Stimulated activated CD4-positive, alpha-beta T cell treated with anti-CD3 and anti-CD28 coated beads, Interleukin-12 subunit alpha, Interleukin-12 subunit beta, amount 100 ng/mL, for 4 hours (primary cell): ENCODE data around the gene GGTLC2.

ENCODE experiments used
- DNase-seq: peaks from one replicate; pipeline ENCODE4 v3.0.0-alpha.2; 2020

GGTLC2 gene

GRCh38 chr22:22692707-22693530 lies 48.5 kb downstream of the GGTLC2 start:
- DNase-seq, result peak; percentile 68

GRCh38 chr22:22693531-22693884 lies 49.1 kb downstream of the GGTLC2 start:
- DNase-seq, result no peak

GRCh38 chr22:22694106-22694505 lies 49.7 kb downstream of the GGTLC2 start:
- DNase-seq, result no peak

- no peak for DNase-seq
These were observed 51.7 kb downstream of the GGTLC2 start for GRCh38 chr22:22696104-22696503.
